GM12801 (cell line): ENCODE measurements around the gene NOTCH4.

Experiments used
- TF ChIP-seq, protein P1 (sequence below): IDR thresholded peaks from one replicate; pipeline ENCODE4 v1.5.1; 2011; ENCODE audit warnings: control low read depth; ENCODE audit not compliant: insufficient read length; ENCODE audit errors: extremely low read depth

Gene NOTCH4

DNA sequence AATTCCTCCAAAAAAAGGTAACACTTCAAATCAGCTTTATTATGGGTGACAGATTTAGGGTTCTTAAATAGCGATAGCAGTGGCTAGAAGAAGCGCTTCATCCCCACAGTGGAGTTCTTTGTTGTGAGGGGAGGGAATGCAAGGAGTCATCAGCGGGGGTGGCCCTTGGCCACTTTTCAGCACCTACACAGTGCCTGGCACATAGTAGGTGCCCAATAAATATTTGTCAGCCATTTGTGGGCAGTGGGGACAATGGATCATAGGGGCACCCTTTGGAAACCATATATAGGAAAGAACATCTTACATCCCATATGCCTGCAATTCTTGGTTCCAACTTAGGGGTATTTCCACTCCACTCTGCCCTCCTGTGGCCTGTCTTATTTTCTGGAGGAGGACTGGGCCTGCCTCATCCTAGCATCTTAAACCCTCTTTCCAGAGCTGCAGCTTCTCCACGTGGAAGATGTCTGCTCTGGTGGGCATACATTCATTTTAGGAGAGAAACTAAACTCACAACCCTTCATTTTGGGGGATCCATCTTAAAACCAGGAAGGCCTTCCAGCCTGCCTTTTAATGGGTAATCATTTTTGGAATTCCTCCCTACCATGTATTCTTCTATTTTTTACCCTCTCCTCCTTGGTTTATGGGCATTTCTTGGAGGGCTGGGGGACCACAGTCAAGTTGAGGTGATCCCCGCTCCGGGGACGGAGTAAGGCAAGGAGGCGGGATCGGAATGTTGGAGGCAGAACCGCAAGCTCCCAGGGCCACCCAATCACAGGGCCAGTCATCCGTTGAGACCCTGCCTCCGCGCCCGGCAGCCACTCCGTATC lies 28.8 kb downstream of the NOTCH4 start:
- TF ChIP-seq, protein P1, sequence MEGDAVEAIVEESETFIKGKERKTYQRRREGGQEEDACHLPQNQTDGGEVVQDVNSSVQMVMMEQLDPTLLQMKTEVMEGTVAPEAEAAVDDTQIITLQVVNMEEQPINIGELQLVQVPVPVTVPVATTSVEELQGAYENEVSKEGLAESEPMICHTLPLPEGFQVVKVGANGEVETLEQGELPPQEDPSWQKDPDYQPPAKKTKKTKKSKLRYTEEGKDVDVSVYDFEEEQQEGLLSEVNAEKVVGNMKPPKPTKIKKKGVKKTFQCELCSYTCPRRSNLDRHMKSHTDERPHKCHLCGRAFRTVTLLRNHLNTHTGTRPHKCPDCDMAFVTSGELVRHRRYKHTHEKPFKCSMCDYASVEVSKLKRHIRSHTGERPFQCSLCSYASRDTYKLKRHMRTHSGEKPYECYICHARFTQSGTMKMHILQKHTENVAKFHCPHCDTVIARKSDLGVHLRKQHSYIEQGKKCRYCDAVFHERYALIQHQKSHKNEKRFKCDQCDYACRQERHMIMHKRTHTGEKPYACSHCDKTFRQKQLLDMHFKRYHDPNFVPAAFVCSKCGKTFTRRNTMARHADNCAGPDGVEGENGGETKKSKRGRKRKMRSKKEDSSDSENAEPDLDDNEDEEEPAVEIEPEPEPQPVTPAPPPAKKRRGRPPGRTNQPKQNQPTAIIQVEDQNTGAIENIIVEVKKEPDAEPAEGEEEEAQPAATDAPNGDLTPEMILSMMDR = no peak

DNA sequence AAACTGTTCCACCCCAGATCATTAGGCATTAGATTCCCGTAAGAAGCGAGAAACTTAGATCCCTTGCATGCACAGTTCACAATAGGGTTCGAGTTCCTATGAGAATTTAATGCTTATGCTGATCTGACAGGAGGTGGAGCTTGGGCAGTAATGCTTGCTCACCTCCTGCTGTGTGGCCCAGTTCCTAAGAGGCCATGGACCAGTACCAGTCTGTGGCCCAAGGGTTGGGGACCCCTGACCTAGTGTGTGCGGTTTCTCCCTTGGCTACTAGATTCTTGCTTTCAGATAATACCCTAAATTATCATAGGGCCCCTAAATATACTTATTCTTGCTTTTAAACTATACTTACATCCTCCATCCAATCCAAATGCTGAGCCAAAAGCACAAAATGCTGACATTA lies 29.5 kb downstream of the NOTCH4 start:
- TF ChIP-seq, protein P1 = no peak

DNA sequence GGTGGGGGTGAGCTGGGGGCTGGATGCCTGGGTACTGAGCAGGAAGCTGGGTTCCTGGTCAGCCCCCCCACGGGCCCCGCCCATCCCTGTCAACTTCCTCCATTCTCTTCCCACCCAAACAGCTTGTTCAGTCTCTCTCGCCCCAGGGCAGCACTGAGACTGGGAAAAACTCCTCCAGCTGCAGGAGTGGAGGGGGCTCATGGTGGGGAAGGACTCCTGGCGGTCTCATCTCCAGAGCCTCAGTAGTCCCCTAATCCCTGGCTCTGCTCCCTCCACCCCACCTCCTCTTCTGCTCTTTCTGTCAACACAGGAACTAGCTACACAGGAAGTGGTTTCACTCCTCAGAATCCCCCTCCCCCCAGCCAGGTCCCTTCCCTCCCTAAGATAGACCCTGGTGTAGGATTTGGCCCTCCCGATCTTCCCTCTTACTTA lies 31.2 kb downstream of the NOTCH4 start, which contains the start of gene GPSM3:
Gene GPSM3 (minus strand): TSS at position 36 of the 432 bp plus-strand sequence. CDS start 130 bp downstream, outside the sequence.
- TF ChIP-seq, protein P1 = no peak

DNA sequence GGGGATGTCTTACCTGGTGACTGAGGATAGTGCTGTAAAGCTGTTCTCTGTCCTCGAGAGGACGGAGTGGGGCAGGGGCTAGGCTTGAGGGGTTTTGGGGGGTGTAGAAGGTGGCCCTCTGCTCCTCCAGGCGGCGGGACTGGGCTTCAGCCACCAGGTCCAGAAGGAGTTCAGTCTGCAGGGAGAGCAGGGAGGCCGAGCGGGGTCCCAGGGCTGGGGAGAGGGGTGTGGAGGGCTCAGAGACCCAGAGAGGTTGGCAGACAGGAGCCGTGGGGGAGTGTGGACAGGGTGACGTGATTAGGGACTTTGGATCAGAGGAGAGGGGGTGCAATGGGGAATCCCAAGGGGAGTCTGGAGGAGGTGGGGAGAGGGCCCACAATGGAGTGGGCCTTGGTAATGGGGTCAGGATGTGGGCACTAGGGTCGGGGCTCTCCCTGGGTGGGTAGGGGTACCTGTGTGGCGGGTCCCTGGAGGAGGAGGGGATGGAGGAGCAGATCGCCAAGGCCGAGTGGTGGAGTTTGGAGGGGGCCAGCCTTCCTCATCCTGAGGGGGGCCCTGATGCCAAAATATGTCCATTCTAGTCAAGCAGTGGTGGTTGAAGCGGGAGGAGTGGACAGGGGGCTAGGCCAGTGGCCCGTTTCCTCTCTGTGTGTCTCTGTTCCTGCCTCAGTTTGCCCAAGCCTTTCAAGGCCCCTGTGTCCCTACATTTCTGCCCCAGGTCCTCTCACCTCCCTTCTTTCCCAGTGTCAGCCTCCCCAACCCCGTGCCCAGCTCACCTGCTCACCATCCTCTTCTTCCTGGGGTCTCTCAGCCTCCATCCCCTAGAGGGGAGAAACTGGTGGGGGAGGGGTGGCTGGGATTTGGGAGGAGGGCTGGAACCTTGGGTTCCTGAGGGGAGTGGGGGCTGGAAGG lies 31.9 kb downstream of the NOTCH4 start:
- TF ChIP-seq, protein P1 = no peak

DNA sequence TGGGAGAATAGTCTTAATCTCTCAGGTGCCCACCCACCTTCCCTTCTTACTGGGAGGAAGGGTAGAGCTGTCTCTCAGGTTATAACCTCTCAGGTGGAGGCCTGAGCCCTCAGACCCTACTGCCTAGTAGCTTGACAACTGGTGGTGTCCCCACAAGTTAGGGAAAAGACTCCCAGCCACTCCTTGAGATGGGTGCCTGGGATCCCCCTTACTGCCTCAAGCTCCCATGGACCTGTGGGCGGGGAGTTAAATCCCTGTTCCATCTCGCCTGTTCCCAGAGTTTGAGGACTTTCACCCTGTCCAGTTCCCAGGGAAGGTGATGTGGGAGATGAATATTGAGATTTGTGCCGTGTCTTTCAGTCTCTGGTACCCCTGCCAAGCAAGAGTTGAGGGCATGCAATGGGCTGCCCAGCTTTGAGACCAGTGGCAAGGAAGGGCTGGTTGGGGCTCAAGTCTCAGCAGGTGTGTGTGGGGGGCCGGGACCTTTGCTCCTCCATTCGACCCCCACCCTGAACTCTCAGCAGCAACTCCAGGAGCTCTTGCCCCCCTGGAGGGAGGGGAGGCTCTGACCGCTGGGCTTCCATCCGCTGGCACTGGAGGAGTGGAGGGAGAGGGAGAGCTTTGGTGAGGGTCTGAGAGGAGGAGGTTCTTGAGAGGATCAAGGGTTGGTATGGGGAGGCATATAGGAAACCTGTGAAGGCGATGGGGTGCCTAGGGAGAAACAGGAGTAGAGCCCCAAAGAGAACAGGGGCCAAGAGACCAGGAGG lies 32.8 kb downstream of the NOTCH4 start:
- TF ChIP-seq, protein P1 = no peak

DNA sequence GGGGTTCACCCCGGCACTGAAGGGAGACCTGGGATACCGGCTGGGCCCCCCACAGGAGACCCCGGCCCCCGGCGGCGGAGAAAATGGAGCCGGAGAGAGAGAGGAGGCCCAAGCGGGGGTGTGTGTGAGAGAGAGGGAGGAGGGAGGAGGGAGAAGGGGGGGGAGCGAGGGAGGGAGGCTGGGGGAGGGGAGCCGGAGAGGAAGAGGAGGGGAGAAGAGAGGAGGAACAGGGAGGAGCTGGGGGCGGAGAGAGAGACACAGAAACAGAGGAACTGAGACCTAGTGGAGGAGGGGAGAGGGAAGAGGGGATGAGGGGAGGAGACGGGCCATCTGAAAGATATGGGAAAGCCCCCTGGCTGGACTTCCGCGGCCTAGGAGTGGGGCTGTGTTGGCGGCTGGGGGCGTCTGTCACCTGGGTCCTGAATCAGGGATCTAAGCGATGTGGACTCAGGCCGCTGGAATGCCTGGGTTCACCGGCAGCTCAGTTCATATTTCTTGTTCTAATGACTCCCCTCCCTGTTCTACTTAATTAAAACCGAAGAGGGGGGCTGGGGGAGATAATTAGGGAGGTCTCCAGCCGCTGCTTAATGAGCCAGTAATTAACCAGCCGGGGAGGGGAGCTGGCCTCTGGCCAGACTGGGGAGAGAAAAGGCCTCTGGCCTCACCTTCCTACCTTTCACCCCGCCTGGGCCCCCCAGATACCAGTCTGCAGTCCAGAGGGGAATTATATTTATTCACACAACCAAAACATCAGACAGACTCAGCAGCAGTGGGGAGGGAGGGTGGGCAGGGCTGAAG lies 33.6 kb downstream of the NOTCH4 start, which contains the start of gene PBX2:
Gene PBX2 (minus strand): TSS at position 149 of the 798 bp plus-strand sequence. CDS start 287 bp downstream, outside the sequence.
- TF ChIP-seq, protein P1 = no peak
